Measurements from ENCODE around the gene IFNA2. TPM values are rescaled to one million over a fixed set of nuclear protein-coding genes. Genes with fewer than 3 reads are reported as not detected.

Gene IFNA2
- total and polyA plus RNA-seq, 8 donors, result not detected

- no peaks in the 10 kb centered on the region for H3K36me3 ChIP-seq
- peaks cover 0 to 8% (median 0%) of the 10 kb centered on the region in 3 donors for H3K27me3 ChIP-seq
- H3K4me1 ChIP-seq, result no peaks in the 10 kb centered on the region
- no peak within 1 kb of the TSS for H3K27ac ChIP-seq
- intact Hi-C loops (cut with DNase I; ENCODE audit: low total_unique reads), result no loop called here
- 60 to 87% (median 69%) methylated on average over 1 of the region's 1 CpG for WGBS, 5 donors
- DNase-seq, result no peak
- TF ChIP-seq CTCF (IDR thresholded peaks at IDR 0.05), result no peak
- TF ChIP-seq POLR2A (IDR thresholded peaks at IDR 0.05), result no peak
- TF ChIP-seq POLR2AphosphoS5 (IDR thresholded peaks at IDR 0.05), result no peak
- TF ChIP-seq EP300 (IDR thresholded peaks at IDR 0.05), result no peak
- peaks cover 0 to 5% (median under 1%) of the 10 kb centered on the region in 4 donors for H3K9me3 ChIP-seq
- H3K4me3 ChIP-seq, result no peak within 1 kb of the TSS
Measured at GRCh38 chr9:21350787-21351186, 34.4 kb downstream of the IFNA2 start, which contains the start of gene IFNA6. Gene IFNA6, minus strand, starts transcription at chr9:21350887. Its CDS starts 0 bp downstream, at chr9:21350887.

GRCh38 chr9:21348430-21348970 is 36.7 kb downstream of the IFNA2 start:
- peaks cover 0 to 6% (median 3%) of the 10 kb centered on the region in 4 donors for H3K9me3 ChIP-seq
- no peak for DNase-seq
- H3K27me3 ChIP-seq, result peaks cover 0 to 8% (median 0%) of the 10 kb centered on the region in 3 donors
- no peak overlapping the region for H3K27ac ChIP-seq
- no peak overlapping the region for H3K4me3 ChIP-seq
- H3K36me3 ChIP-seq, result no peaks in the 10 kb centered on the region
- TF ChIP-seq POLR2AphosphoS5 (IDR thresholded peaks at IDR 0.05) (no peak), POLR2A (IDR thresholded peaks at IDR 0.05) (no peak), EP300 (IDR thresholded peaks at IDR 0.05) (no peak), CTCF (IDR thresholded peaks at IDR 0.05) (no peak)
- intact Hi-C loops (cut with DNase I; ENCODE audit: low total_unique reads), result no loop called here
- WGBS, 5 donors, result 73 to 81% (median 74%) methylated on average over 3 of the region's 3 CpGs
- no peaks in the 10 kb centered on the region for H3K4me1 ChIP-seq

- no peak for DNase-seq
- no peak overlapping the region for H3K27ac ChIP-seq
- 79 to 89% (median 86%) methylated on average over 4 of the region's 4 CpGs for WGBS, 5 donors
- no peak overlapping the region for H3K4me3 ChIP-seq
- H3K9me3 ChIP-seq, result peaks cover 0 to 6% (median 3%) of the 10 kb centered on the region in 4 donors
- intact Hi-C loops (cut with DNase I; ENCODE audit: low total_unique reads), result no loop called here
- H3K36me3 ChIP-seq, result no peaks in the 10 kb centered on the region
- peaks cover 0 to 4% (median 1%) of the 10 kb centered on the region in 4 donors for H3K4me1 ChIP-seq
- TF ChIP-seq POLR2AphosphoS5 (IDR thresholded peaks at IDR 0.05), result no peak
- TF ChIP-seq CTCF (IDR thresholded peaks at IDR 0.05), result no peak
- no peak for TF ChIP-seq EP300 (IDR thresholded peaks at IDR 0.05)
- no peak for TF ChIP-seq POLR2A (IDR thresholded peaks at IDR 0.05)
- no peaks in the 10 kb centered on the region for H3K27me3 ChIP-seq
Measured at GRCh38 chr9:21340735-21341134, 44.5 kb downstream of the IFNA2 start.

GRCh38 chr9:21336457-21336856 is 48.7 kb downstream of the IFNA2 start:
- peaks cover 0 to 10% (median 0%) of the 10 kb centered on the region in 4 donors for H3K36me3 ChIP-seq
- intact Hi-C loops (cut with DNase I; ENCODE audit: low total_unique reads), result no loop called here

More at GRCh38 chr9:21336457-21336856, 48.7 kb downstream of the IFNA2 start:
- H3K9me3 ChIP-seq, result no peaks in the 10 kb centered on the region
- H3K4me1 ChIP-seq, result peaks cover 23 to 37% (median 29%) of the 10 kb centered on the region in 4 donors
- H3K4me3 ChIP-seq, result no peak overlapping the region
- no peaks in the 10 kb centered on the region for H3K27me3 ChIP-seq
- H3K27ac ChIP-seq, result no peak overlapping the region
- TF ChIP-seq POLR2AphosphoS5 (IDR thresholded peaks at IDR 0.05), result no peak
- TF ChIP-seq CTCF (IDR thresholded peaks at IDR 0.05), result no peak
- TF ChIP-seq EP300 (IDR thresholded peaks at IDR 0.05), result no peak
- TF ChIP-seq POLR2A (IDR thresholded peaks at IDR 0.05), result no peak
- no peak for DNase-seq

Data from stomach (tissue), 9 donors.